OCI-LY7 (cell line): ENCODE data around the gene DLG5. TPM values are rescaled to one million over a fixed set of nuclear protein-coding genes. Genes with fewer than 3 reads are reported as not detected.

ENCODE experiments used
- BruUV-seq: library from RNA; stranded (reverse); fragments of 400-500 nt; replicated peaks from 2 replicates; lab custom pipeline; 2021; lab: Mats Ljungman, UMichigan
- CTCF ChIA-PET: fragments of 300-600 bp; sonication (Branson Sonifier 250); formaldehyde crosslinking; loops from one replicate; lab custom pipeline; 2022; ENCODE audit warnings: antibody characterized with exemption; ENCODE audit not compliant: unreplicated experiment; lab: Charles Lee
- POLR2A ChIA-PET: fragments of 300-600 bp; sonication (Branson Sonifier 250); formaldehyde crosslinking; loops from one replicate; lab custom pipeline; 2022; ENCODE audit warnings: antibody characterized with exemption; lab: Charles Lee
- DNase-seq: peaks from one replicate; pipeline ENCODE4 v3.0.0-alpha.2; 2015; ENCODE audit warnings: low spot score
- H2AFZ ChIP-seq: fragments of 200-600 bp; sonication (generic), shearing (Covaris generic); 2 replicates; pipeline ENCODE4 v1.6.1; 2014; ENCODE audit warnings: mild to moderate bottlenecking, antibody characterized with exemption, low read length, moderate library complexity
- H3K27ac ChIP-seq: fragments of 200-600 bp; sonication (generic); 2 replicates; pipeline ENCODE4 v1.5.1; 2014; ENCODE audit warnings: mixed run types, low read depth, mild to moderate bottlenecking, moderate library complexity, low read length, inconsistent platforms; ENCODE audit not compliant: poor library complexity, severe bottlenecking
- H3K36me3 ChIP-seq: fragments of 200-600 bp; sonication (generic); 2 replicates; pipeline ENCODE4 v1.6.1; 2014; ENCODE audit warnings: mild to moderate bottlenecking, antibody characterized with exemption, low read length, moderate library complexity, mixed read lengths; ENCODE audit not compliant: insufficient read depth
- H3K4me1 ChIP-seq: fragments of 200-600 bp; sonication (generic); 2 replicates; pipeline ENCODE4 v1.5.1; 2014; ENCODE audit warnings: mild to moderate bottlenecking, low read length; ENCODE audit not compliant: insufficient read depth, poor library complexity, severe bottlenecking
- H3K4me2 ChIP-seq: fragments of 200-600 bp; sonication (generic); 2 replicates; pipeline ENCODE4 v1.6.1; 2014; ENCODE audit warnings: mild to moderate bottlenecking, low read length
- H3K4me3 ChIP-seq: fragments of 200-600 bp; sonication (generic); 2 replicates; pipeline ENCODE4 v1.5.1; 2014; ENCODE audit warnings: mild to moderate bottlenecking, low read depth, low read length; ENCODE audit not compliant: poor library complexity, severe bottlenecking
- H3K79me2 ChIP-seq: fragments of 200-600 bp; sonication (generic); 2 replicates; pipeline ENCODE4 v1.6.1; 2016; ENCODE audit warnings: low read depth, mild to moderate bottlenecking, low read length, moderate library complexity, mixed read lengths; ENCODE audit not compliant: insufficient read depth
- H3K9me2 ChIP-seq: fragments of 200-600 bp; sonication (generic); 2 replicates; pipeline ENCODE4 v1.6.1; 2016; ENCODE audit warnings: mild to moderate bottlenecking, low read length, mixed read lengths; ENCODE audit not compliant: insufficient read depth
- H3K9me3 ChIP-seq: fragments of 200-600 bp; sonication (generic); 2 replicates; pipeline ENCODE4 v1.6.1; 2014; ENCODE audit warnings: mild to moderate bottlenecking, mixed run types, low read length, mixed read lengths
- H4K20me1 ChIP-seq: fragments of 200-600 bp; sonication (generic); 2 replicates; pipeline ENCODE4 v1.6.1; 2014; ENCODE audit warnings: mild to moderate bottlenecking, antibody characterized with exemption, low read length, moderate library complexity, mixed read lengths; ENCODE audit not compliant: insufficient read depth
- EZH2phosphoT487 ChIP-seq: fragments of 200-600 bp; sonication (generic); IDR thresholded peaks from 2 replicates; pipeline ENCODE4 v1.6.1; 2018; ENCODE audit warnings: low read depth, borderline replicate concordance, mild to moderate bottlenecking, mixed run types, antibody characterized with exemption, low read length, moderate library complexity, mixed read lengths
- intact Hi-C: fragments of 100-400 bp; cut with micrococcal nuclease; formaldehyde crosslinking; loops from one replicate; pipeline ENCODE4 v1.10.0; 2022; ENCODE audit not compliant: unreplicated experiment
- total RNA-seq, 2 experiments: library from RNA; depleted of rRNA in 1 of 2; stranded (reverse); fragments of >200 nt in 1 of 2; shearing (Covaris generic) in 1 of 2; gene quantifications; 2 replicates each; pipeline ENCODE4 v1.2.3, GENCODE V29; 2014 to 2022
- TF ChIP-seq, protein P1 (sequence below): fragments of 200-600 bp; sonication (generic); conservative IDR thresholded peaks from 2 replicates; pipeline ENCODE4 v1.5.1; 2014; ENCODE audit warnings: mild to moderate bottlenecking, antibody characterized with exemption, low read length, moderate library complexity, mixed read lengths

Gene DLG5
- total RNA-seq, 2 experiments from 2014 or later = 0.27 TPM; not detected in 1

DNA sequence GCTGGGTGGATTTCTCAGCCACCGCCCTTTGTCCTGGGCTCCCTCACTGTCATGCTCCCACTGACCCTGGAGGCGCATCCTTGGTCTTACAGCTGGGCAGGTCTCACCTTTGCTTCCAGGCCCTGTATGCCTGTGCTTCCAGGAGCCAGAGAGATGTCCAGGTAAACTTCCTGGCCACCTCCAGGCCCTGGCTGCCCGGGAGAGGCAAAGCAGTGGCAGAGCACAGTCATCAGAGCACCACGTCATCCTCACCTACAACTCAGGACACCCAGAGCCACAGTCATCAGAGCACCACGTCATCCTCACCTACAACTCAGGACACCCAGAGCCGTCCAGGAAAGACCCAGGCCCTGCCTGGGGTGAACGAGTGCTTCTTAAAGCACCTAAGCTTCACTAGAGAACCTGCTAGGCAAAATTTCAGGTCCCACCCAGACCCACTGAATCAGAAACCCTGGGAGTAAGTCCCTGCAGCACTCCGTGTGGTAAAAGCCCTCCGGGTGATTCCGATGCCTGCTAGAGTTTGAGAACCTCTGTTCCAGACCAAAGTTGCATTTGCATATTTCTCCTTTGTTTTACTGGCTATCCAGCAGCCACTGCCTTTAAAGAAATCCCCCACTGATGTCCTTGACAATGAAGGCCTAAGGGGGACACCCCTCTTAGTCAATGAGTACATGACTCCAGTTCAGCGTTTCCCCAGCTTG lies 62.3 kb downstream of the DLG5 start:
- POLR2A ChIA-PET = no interaction called here
- Histone ChIP-seq H3K36me3 (no peaks in the 10 kb centered on the region), H2AFZ (no peak overlapping the region), H3K79me2 (no peaks in the 10 kb centered on the region), H3K4me2 (no peak overlapping the region), H3K9me3 (no peaks in the 10 kb centered on the region), H4K20me1 (no peaks in the 10 kb centered on the region), H3K4me1 (no peaks in the 10 kb centered on the region), H3K27ac (no peak overlapping the region), H3K9me2 (no peaks in the 10 kb centered on the region), H3K4me3 (no peak overlapping the region)
- DNase-seq = no peak
- CTCF ChIA-PET = no interaction called here
- intact Hi-C loops = no loop called here
- BruUV-seq = no TSS peak
- TF ChIP-seq, protein P1, sequence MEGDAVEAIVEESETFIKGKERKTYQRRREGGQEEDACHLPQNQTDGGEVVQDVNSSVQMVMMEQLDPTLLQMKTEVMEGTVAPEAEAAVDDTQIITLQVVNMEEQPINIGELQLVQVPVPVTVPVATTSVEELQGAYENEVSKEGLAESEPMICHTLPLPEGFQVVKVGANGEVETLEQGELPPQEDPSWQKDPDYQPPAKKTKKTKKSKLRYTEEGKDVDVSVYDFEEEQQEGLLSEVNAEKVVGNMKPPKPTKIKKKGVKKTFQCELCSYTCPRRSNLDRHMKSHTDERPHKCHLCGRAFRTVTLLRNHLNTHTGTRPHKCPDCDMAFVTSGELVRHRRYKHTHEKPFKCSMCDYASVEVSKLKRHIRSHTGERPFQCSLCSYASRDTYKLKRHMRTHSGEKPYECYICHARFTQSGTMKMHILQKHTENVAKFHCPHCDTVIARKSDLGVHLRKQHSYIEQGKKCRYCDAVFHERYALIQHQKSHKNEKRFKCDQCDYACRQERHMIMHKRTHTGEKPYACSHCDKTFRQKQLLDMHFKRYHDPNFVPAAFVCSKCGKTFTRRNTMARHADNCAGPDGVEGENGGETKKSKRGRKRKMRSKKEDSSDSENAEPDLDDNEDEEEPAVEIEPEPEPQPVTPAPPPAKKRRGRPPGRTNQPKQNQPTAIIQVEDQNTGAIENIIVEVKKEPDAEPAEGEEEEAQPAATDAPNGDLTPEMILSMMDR = no peak
- no peak for TF ChIP-seq EZH2phosphoT487

DNA sequence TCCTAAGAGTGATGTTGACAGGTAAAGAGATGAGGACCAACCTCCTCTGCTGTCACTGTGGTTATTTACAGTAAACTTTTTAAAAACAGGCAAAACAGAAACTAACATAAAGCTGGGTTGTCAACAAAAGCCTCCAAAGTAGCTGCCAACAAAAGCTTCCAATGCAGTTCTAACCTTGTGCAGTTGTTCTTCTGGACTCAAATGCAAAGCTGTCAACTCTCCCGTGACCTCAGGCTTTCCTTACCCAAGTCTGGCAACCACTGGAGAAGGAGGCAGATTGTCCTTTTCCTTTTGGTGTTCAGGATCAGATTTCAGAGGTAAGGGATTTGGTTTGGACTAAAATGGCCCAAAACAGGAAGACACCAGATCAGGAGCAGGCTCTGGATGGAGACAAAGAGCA lies 63.1 kb downstream of the DLG5 start:
- POLR2A ChIA-PET = no interaction called here
- H2AFZ ChIP-seq = no peak overlapping the region
- CTCF ChIA-PET = no interaction called here
- intact Hi-C loops = no loop called here
- no peaks in the 10 kb centered on the region for H4K20me1 ChIP-seq
- no peak overlapping the region for H3K27ac ChIP-seq
- no peak overlapping the region for H3K4me3 ChIP-seq
- H3K79me2 ChIP-seq = no peaks in the 10 kb centered on the region
- H3K4me2 ChIP-seq = no peak overlapping the region
- no peaks in the 10 kb centered on the region for H3K4me1 ChIP-seq
- TF ChIP-seq, protein P1 = no peak
- no peak for TF ChIP-seq EZH2phosphoT487
- H3K9me2 ChIP-seq = no peaks in the 10 kb centered on the region
- no peaks in the 10 kb centered on the region for H3K36me3 ChIP-seq
- no peaks in the 10 kb centered on the region for H3K9me3 ChIP-seq
- no peak for DNase-seq
- BruUV-seq = no TSS peak

DNA sequence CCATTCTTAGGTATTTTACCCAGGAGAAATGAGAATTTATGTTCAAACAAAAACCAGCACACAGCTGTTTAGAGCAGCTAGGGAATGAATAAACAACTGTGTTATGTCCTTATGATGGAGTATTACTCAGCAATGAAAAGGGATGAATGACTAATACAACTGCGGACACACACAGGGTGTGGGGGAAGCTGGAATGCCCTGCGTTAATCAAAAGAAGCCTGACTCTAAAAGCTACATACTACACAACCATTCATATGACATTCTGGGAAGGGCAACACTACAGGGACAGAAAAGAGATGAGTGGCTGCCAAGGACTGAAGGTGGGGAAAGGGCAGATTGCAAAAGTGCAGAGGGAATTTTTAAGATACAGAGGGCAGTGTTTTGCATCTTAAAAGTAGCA lies 64.0 kb downstream of the DLG5 start:
- TF ChIP-seq, protein P1 = no peak
- no peak for TF ChIP-seq EZH2phosphoT487
- H3K4me3 ChIP-seq = no peak overlapping the region
- intact Hi-C loops = no loop called here
- no peaks in the 10 kb centered on the region for H3K4me1 ChIP-seq
- H3K9me3 ChIP-seq = no peaks in the 10 kb centered on the region
- H3K9me2 ChIP-seq = no peaks in the 10 kb centered on the region
- H3K36me3 ChIP-seq = no peaks in the 10 kb centered on the region
- ChIA-PET CTCF (no interaction called here), POLR2A (no interaction called here)
- no peaks in the 10 kb centered on the region for H4K20me1 ChIP-seq
- no peak overlapping the region for H3K4me2 ChIP-seq
- no peak for DNase-seq
- no peak overlapping the region for H2AFZ ChIP-seq
- BruUV-seq = no TSS peak
- H3K27ac ChIP-seq = no peak overlapping the region
- H3K79me2 ChIP-seq = no peaks in the 10 kb centered on the region
